ENCODE measurements around the gene VPS4A.

DNA sequence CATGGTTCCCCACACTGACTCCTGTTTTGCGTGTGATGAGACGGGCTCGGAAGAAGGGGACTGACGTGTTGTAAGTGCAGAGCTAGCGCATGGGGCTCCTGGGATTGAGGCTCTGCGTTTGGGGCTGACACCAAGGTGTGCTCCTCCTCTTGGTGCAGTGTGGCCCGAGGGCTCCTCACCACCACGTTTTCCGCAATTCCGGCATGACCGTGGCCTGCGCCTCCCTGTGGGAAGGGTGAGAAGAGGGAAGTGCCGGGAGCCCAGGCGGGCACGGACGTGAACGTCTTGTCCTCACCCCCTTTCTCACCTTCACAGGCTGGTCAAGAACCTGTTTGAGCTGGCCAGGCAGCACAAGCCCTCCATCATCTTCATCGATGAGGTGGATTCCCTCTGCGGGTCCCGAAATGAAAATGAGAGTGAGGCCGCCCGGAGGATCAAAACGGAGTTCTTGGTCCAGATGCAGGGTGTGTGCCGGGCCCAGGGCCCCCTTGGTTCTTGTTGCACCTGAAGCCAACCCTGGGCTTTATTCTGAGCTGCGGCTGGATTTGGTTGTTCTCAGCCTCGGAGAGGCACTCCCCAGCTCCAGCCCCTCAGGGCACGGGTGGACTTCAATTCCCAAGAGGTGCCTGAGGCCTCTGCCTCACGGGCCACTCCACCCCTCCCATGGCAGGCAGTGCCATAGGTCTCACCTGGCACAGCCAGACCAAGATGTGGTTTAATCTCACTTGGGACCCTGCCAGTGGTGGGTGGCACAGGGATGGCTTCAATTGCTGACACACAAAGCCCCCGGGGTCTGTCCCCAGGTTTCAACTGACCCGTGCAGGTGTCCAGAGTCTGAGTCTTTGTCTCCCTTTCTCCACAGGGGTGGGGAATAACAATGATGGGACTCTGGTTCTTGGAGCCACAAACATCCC lies 8.9 kb downstream of the VPS4A start:
- TF ChIP-seq BHLHE40 (IDR thresholded peaks at IDR 0.05; ENCODE audit: borderline replicate concordance) (no peak), SP1 (IDR thresholded peaks at IDR 0.05) (no peak), L3MBTL2 (conservative IDR thresholded peaks at IDR 0.05) (no peak), ARNT (IDR thresholded peaks at IDR 0.05) (no peak), NFRKB (IDR thresholded peaks at IDR 0.05) (no peak), TARDBP (IDR thresholded peaks at IDR 0.05) (no peak), SUZ12 (IDR thresholded peaks at IDR 0.05) (no peak), ELF4 (IDR thresholded peaks at IDR 0.05) (no peak), FOXM1 (IDR thresholded peaks at IDR 0.05; ENCODE audit: borderline replicate concordance) (no peak)
- TF ChIP-seq, protein P1, sequence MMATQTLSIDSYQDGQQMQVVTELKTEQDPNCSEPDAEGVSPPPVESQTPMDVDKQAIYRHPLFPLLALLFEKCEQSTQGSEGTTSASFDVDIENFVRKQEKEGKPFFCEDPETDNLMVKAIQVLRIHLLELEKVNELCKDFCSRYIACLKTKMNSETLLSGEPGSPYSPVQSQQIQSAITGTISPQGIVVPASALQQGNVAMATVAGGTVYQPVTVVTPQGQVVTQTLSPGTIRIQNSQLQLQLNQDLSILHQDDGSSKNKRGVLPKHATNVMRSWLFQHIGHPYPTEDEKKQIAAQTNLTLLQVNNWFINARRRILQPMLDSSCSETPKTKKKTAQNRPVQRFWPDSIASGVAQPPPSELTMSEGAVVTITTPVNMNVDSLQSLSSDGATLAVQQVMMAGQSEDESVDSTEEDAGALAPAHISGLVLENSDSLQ (IDR thresholded peaks at IDR 0.05): no peak

Data from HEK293T (cell line).